ENCODE results near the gene COL5A1. TPM values are rescaled to one million over a fixed set of nuclear protein-coding genes. Genes with fewer than 3 reads are reported as not detected.

COL5A1 gene
- polyA plus RNA-seq, 3 donors = 87.5 to 116 (median 111) TPM

- no peak for DNase-seq
Observed at GRCh38 chr9:134784577-134785305, 143.1 kb downstream of the COL5A1 start.

- DNase-seq = no peak
Observed at GRCh38 chr9:134785325-134786108, 143.9 kb downstream of the COL5A1 start.

- DNase-seq = no peak
Observed at GRCh38 chr9:134787601-134788531, 146.3 kb downstream of the COL5A1 start.

GRCh38 chr9:134789168-134789567 lies 147.6 kb downstream of the COL5A1 start:
- no peak for DNase-seq

DNA sequence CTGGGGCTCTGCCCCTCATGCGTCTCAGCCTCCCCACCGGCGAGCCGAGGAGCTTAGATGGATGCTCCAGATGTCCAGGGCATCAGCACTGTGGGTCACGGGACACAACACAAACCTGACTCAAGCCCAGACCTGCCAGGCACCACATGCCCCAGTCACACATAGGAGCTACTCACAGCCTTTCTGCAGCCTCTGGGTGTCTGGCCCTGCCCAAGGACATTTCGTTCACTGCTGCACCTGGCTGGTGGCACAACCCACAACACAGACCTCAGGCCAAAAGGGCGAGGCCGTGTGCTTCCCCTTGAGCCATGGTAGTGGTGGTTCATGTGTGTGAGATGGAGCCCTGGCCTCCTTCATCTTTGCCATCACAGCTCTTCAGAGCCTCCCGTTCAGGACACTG lies 149.4 kb downstream of the COL5A1 start:
- DNase-seq = no peak

DNA sequence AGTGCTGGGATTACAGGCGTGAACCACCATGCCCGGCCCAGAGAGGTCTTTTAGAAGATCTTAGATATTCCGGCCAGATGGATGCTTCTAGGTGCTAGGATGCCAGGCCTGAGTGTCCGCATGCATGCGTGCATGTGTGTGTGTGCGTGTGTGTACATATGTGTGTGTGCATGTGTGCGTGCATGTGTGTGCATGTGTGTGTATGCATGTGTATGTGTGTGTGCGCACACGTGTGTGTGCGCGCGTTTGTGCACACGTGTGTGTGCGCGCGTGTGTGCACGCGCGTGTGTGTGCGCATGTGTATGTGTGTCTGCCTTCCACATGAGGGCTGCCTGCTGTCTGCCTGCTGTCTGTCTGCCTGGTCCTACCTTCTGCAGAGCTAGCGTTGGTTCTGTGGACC lies 151.0 kb downstream of the COL5A1 start:
- no peak for DNase-seq

DNA sequence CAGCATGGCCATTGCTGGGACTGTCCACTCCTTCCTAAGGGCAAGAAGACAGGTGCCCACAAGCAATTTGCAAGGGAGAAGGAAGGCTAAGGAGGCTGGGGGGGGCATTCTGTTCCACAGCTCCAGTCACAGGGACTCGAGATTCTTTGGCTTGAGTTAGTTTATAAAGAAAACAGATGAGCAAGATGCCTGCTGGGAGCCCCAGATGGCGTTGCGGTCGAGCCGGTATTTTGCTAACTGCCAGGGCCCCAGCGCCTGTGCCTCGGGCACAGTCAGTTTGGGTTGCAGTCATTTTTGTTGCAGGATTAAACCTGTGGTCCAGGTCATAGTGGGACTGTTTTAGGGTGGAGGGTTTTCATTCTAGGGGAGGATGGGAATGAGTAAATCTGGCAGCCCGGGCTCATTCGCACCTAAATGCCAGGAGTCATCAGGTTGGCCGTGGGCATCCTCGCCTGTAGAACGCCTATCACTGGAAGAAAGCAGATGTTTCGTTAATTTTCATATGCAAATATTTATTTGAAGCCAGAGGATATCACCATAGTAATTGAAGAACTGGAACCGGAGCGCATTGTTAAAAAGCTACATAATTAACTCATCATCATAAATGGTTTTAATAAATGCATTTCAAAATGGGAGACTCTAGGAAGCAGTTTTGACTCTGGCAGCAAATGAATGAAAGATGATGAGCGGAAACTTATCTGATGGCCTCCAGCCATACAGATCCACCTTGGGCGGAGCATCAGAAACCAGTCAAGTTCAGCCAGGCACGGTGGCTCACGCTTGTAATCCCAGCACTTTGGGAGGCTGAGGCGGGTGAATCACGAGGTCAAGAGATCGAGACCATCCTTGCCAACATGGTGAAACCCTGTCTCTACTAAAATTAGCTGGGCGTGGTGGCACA lies 151.9 kb downstream of the COL5A1 start:
- DNase-seq = no peak

GRCh38 chr9:134794663-134795370 lies 153.2 kb downstream of the COL5A1 start:
- DNase-seq = no peak

- DNase-seq = no peak
Observed at GRCh38 chr9:134795446-134795845, 153.8 kb downstream of the COL5A1 start.

DNA sequence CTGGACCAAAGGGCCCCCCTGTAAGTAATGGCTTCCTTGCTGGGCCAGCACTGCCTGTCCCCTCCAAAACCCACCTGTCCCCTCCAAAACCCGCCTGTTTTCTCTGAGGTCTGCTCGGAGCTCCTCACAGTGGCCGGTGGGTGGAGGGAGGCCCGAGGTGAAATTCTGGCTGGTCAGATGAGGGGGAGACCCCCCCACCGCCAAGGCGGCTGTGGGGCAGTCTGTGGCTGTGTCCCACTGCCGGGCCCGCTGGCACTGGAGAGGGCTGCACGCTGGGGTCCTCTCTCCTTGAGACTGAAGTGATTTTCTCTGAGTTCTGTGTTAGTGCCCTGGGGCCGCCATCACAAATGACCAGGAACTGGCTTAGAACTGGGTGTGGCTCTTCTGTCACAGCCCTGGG lies 155.3 kb downstream of the COL5A1 start:
- no peak for DNase-seq

DNA sequence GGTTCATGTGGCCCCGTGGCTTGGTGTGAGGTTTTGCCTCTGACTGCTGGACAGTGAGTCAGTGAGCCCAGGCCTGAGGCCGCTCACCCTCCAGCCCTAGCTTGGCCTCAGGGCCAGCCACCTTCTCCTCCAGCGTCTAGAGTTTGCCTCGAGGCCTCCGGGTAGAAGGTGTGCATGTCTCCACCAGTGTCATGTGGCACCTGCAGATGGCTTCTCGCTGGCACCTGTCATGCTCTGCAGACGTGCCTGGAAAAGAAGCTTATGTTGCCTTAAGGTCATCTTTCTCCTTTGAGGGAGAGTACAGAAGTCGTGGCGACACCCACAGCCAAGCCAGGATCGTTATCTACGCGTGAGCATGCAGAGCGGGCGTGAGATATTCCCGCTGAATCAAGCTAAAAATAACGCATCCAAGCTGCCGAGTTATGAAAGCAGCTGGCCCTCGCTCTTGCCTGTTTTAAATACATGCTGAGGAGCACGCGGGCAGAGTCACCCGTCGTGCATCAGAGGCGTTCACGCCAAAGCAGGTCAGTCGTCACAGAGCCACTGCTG lies 159.3 kb downstream of the COL5A1 start:
- no peak for DNase-seq

GRCh38 chr9:134802216-134802795 lies 160.7 kb downstream of the COL5A1 start:
- no peak for DNase-seq

DNA sequence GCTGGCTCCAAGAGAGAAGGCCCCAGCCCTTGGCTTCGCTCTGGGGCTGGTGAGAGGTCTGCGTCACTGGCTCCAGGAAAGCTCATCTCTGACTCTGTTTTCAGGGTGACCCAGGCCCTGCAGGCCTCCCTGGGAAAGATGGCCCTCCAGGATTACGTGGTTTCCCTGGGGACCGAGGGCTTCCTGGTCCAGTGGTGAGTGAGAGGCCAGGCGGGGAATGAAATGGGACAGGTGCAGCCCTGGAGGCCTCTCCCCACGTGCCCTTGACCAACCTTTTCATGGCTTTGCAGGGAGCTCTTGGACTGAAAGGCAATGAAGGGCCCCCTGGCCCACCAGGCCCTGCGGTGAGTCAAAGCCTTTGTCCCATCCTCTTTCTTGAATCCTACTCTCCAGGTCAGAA lies 163.3 kb downstream of the COL5A1 start:
- DNase-seq = no peak

GRCh38 chr9:134807716-134808446 lies 166.3 kb downstream of the COL5A1 start:
- DNase-seq = no peak

DNA sequence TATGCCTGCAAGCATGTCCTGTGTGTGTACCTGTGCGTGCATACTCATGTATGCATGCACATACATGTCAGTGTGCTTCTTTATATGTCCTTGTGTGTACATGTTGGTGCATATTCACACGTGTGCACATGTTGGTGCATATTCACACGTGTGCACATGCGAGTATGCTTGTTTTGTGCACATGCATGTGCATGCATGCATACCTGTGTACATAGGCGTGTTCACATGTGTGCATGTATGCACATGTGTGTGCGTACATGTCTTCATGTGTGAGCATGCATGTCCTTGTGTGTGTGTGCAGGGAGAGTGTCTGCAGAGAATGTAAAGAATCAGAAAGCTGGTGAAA lies 166.8 kb downstream of the COL5A1 start:
- DNase-seq = no peak

- no peak for DNase-seq
Observed at GRCh38 chr9:134809292-134809691, 167.7 kb downstream of the COL5A1 start.

GRCh38 chr9:134809826-134810225 lies 168.2 kb downstream of the COL5A1 start:
- DNase-seq = no peak

DNA sequence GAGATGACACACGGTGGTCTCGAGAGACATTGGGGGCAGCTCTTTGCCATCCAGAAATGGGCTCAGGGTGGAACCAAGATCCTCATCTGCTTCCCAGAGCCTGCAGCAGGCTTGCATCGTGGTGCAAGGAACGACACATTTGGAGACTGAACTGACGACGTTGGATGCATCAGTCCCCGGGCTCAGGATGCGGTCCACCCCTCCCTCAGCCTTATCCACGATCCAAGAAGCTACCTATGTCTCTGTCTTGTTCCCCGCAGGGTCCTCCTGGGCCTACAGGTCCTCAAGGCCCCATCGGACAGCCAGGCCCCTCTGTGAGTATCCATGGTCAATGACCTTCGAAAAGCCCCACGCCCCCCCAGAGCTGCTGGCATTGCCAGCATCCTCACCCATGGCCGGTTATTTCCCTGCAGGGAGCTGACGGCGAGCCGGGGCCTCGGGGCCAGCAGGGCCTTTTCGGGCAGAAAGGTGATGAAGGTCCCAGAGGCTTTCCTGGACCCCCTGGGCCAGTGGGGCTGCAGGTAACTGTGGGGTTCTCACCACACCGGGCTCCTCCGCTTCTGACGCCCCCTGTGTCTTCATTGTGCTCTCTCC lies 169.6 kb downstream of the COL5A1 start:
- DNase-seq = no peak

All from renal pelvis (tissue), 4 donors.